Loucy (cell line): ENCODE data around the gene RNASEH2C.

Source experiments
- EZH2phosphoT487 ChIP-seq: fragments of 200-600 bp; IDR thresholded peaks from 2 replicates; pipeline ENCODE4 v1.6.1; 2018; ENCODE audit warnings: antibody characterized with exemption, mild to moderate bottlenecking, moderate library complexity, borderline replicate concordance
- TF ChIP-seq, protein P1 (sequence below): fragments of 200-600 bp; sonication (generic); conservative IDR thresholded peaks from 2 replicates; pipeline ENCODE4 v1.5.1; 2014; ENCODE audit warnings: mild to moderate bottlenecking, antibody characterized with exemption, low read length

DNA sequence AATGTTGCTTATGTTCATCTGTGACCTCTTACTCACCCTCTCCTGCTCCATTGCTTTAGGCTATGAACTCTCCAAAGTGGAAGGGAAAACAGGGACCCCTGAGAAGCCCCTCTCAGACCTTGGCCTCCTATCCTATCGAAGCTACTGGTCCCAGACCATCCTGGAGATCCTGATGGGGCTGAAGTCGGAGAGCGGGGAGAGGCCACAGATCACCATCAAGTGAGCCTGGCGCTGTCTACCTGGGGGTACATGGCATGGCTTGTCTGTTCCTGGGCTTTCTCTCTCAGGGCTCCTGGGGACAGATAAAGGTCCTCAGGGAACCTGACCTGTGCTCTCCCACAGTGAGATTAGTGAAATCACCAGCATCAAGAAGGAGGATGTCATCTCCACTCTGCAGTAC, 2.1 kb downstream of the RNASEH2C start:
- TF ChIP-seq, protein P1, sequence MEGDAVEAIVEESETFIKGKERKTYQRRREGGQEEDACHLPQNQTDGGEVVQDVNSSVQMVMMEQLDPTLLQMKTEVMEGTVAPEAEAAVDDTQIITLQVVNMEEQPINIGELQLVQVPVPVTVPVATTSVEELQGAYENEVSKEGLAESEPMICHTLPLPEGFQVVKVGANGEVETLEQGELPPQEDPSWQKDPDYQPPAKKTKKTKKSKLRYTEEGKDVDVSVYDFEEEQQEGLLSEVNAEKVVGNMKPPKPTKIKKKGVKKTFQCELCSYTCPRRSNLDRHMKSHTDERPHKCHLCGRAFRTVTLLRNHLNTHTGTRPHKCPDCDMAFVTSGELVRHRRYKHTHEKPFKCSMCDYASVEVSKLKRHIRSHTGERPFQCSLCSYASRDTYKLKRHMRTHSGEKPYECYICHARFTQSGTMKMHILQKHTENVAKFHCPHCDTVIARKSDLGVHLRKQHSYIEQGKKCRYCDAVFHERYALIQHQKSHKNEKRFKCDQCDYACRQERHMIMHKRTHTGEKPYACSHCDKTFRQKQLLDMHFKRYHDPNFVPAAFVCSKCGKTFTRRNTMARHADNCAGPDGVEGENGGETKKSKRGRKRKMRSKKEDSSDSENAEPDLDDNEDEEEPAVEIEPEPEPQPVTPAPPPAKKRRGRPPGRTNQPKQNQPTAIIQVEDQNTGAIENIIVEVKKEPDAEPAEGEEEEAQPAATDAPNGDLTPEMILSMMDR, result no peak
- TF ChIP-seq EZH2phosphoT487, result no peak
